Measurements from ENCODE around the gene PIGH. TPM values are rescaled to one million over a fixed set of nuclear protein-coding genes. Genes with fewer than 3 reads are reported as not detected.

PIGH gene
- total and polyA plus RNA-seq, 10 of the 15 experiments (the other 5 are each of a cell fraction or from before 2014, with no cell fraction given), result 15.5 to 46.6 (median 22.3) TPM

DNA sequence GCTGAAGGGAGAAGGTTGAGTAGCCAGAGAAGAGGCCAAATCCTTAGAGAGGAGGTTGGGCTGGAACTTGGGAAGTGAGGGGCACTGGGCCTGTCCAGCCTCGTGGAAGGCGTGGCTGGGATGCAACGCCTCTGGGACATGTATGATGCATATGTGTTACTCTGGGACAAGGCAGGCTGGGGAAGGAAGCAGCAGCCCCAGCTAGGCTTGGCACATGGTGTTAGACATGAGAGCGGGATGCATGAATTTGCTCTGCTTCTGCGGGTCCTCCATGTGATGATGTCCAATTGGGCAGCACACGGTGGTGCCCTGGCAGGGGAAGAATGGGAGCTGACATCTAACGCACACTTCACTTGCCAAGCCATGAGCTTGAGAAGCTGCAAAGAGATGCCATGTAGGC lies 45.7 kb downstream of the PIGH start:
- in situ Hi-C loops (cut with MboI), result no loop called here
- ChIA-PET SMC1A (ENCODE audit: uncharacterized antibody, unreplicated experiment) (interaction anchor here (1.1 kb wide), 1 partner anchor 127 kb away, joined by 4 read pairs; no protein-coding TSS in a partner anchor), CTCF (interaction anchor here (0.6 to 0.9 kb wide), 4 partner anchors 13 to 127 kb away, joined by 3 to 4 read pairs (median 3); no protein-coding TSS in a partner anchor), RAD21 (ENCODE audit: unreplicated experiment) (interaction anchor here (1.4 to 3.3 kb wide), 2 partner anchors 17 to 127 kb away, joined by 6 to 12 read pairs; no protein-coding TSS in a partner anchor), POLR2A (no interaction called here)
- Histone ChIP-seq H3K4me2 (ENCODE audit: control insufficient read depth, insufficient read depth) (no peak overlapping the region), H3K79me2 (ENCODE audit: control insufficient read depth, insufficient read depth, low read length) (no peaks in the 10 kb centered on the region), H3K27me3 (replicated peaks in 1 of 2; ENCODE audit: control insufficient read depth in 2 of 2, insufficient read depth in 2 of 2, low read length in 1 of 2) (peaks cover 0 to 4% of the 10 kb centered on the region in 2 experiments; a peak in 1 of 4 replicates), H3K36me3 (ENCODE audit: control insufficient read depth in 2 of 2, insufficient read depth in 2 of 2, low read length in 1 of 2) (no peaks in the 10 kb centered on the region), H3K9ac (ENCODE audit: control insufficient read depth, insufficient read depth, low read length) (no peak overlapping the region), H3K4me1 (ENCODE audit: control insufficient read depth, insufficient read depth, low read length) (no peaks in the 10 kb centered on the region), H2AFZ (ENCODE audit: control insufficient read depth, low read depth, low read length) (no peak overlapping the region), H3K27ac (ENCODE audit: control insufficient read depth, insufficient read depth) (no peak overlapping the region), H3K4me3 (no peak overlapping the region), H4K20me1 (ENCODE audit: control insufficient read depth, insufficient read depth) (no peaks in the 10 kb centered on the region), H3K9me3 (replicated peaks; ENCODE audit: control insufficient read depth, insufficient read depth, low read length) (no peaks in the 10 kb centered on the region)
- no TSS peak for BruUV-seq (replicated peaks)
- 58% methylated on average over 7 of the region's 7 CpGs for WGBS (ENCODE audit: insufficient coverage, insufficient replicate concordance, low lambda C conversion rate, missing lambda C conversion rate)
- ATAC-seq, result no peak
- TF ChIP-seq POLR2A (IDR thresholded peaks at IDR 0.05; ENCODE audit: low read depth, low read length) (no peak), BRCA1 (IDR thresholded peaks at IDR 0.05; ENCODE audit: low read depth, low read length) (no peak), HDAC2 (IDR thresholded peaks at IDR 0.05) (no peak), SMAD5 (IDR thresholded peaks at IDR 0.05; ENCODE audit: low read depth) (no peak), POU2F2 (IDR thresholded peaks at IDR 0.05; ENCODE audit: borderline replicate concordance, low read depth, low read length) (no peak), HDAC6 (IDR thresholded peaks at IDR 0.05; ENCODE audit: unreplicated experiment) (no peak), SIX5 (IDR thresholded peaks at IDR 0.05; ENCODE audit: low read depth, low read length, severe bottlenecking) (no peak), SMARCA5 (IDR thresholded peaks at IDR 0.05) (no peak), GABPA (IDR thresholded peaks at IDR 0.05; ENCODE audit: low read depth) (no peak), TAF1 (IDR thresholded peaks at IDR 0.05; ENCODE audit: borderline replicate concordance, low read depth, low read length) (no peak), CBX5 (IDR thresholded peaks at IDR 0.05; ENCODE audit: low read depth) (no peak), ASH2L (IDR thresholded peaks at IDR 0.05; ENCODE audit: borderline replicate concordance, low read depth) (no peak), BHLHE40 (IDR thresholded peaks at IDR 0.05; ENCODE audit: borderline replicate concordance in 1 of 2, low read depth in 2 of 2, low read length in 1 of 2) (no peak), TBL1XR1 (IDR thresholded peaks at IDR 0.05; ENCODE audit: low read depth, low read length) (no peak), SMC3 (IDR thresholded peaks at IDR 0.05; ENCODE audit: borderline replicate concordance, low read length) (no peak), KAT2A (conservative IDR thresholded peaks at IDR 0.05; ENCODE audit: control insufficient read depth, low read depth, low read length) (no peak)
- TF ChIP-seq, protein P1, sequence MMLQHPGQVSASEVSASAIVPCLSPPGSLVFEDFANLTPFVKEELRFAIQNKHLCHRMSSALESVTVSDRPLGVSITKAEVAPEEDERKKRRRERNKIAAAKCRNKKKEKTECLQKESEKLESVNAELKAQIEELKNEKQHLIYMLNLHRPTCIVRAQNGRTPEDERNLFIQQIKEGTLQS (IDR thresholded peaks at IDR 0.05; ENCODE audit: borderline replicate concordance, extremely low read depth, low read depth, low read length), result no peak
- TF ChIP-seq, protein P2, sequence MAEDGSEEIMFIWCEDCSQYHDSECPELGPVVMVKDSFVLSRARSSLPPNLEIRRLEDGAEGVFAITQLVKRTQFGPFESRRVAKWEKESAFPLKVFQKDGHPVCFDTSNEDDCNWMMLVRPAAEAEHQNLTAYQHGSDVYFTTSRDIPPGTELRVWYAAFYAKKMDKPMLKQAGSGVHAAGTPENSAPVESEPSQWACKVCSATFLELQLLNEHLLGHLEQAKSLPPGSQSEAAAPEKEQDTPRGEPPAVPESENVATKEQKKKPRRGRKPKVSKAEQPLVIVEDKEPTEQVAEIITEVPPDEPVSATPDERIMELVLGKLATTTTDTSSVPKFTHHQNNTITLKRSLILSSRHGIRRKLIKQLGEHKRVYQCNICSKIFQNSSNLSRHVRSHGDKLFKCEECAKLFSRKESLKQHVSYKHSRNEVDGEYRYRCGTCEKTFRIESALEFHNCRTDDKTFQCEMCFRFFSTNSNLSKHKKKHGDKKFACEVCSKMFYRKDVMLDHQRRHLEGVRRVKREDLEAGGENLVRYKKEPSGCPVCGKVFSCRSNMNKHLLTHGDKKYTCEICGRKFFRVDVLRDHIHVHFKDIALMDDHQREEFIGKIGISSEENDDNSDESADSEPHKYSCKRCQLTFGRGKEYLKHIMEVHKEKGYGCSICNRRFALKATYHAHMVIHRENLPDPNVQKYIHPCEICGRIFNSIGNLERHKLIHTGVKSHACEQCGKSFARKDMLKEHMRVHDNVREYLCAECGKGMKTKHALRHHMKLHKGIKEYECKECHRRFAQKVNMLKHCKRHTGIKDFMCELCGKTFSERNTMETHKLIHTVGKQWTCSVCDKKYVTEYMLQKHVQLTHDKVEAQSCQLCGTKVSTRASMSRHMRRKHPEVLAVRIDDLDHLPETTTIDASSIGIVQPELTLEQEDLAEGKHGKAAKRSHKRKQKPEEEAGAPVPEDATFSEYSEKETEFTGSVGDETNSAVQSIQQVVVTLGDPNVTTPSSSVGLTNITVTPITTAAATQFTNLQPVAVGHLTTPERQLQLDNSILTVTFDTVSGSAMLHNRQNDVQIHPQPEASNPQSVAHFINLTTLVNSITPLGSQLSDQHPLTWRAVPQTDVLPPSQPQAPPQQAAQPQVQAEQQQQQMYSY (CRISPR knock-in tag; IDR thresholded peaks at IDR 0.05), result no peak
- TF ChIP-seq, protein P3, sequence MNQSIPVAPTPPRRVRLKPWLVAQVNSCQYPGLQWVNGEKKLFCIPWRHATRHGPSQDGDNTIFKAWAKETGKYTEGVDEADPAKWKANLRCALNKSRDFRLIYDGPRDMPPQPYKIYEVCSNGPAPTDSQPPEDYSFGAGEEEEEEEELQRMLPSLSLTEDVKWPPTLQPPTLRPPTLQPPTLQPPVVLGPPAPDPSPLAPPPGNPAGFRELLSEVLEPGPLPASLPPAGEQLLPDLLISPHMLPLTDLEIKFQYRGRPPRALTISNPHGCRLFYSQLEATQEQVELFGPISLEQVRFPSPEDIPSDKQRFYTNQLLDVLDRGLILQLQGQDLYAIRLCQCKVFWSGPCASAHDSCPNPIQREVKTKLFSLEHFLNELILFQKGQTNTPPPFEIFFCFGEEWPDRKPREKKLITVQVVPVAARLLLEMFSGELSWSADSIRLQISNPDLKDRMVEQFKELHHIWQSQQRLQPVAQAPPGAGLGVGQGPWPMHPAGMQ (IDR thresholded peaks at IDR 0.05; ENCODE audit: borderline replicate concordance), result no peak
- no peak for DNase-seq (ENCODE audit: low read depth, low spot score)
- no peak for FAIRE-seq
- intact Hi-C loops (cut with micrococcal nuclease; ENCODE audit: unreplicated experiment), result no loop called here
